ENCODE data around the gene RAPGEF6.

GRCh38 chr5:131617140-131617822 lies 17.7 kb downstream of the RAPGEF6 start:
- TF ChIP-seq, protein P1, sequence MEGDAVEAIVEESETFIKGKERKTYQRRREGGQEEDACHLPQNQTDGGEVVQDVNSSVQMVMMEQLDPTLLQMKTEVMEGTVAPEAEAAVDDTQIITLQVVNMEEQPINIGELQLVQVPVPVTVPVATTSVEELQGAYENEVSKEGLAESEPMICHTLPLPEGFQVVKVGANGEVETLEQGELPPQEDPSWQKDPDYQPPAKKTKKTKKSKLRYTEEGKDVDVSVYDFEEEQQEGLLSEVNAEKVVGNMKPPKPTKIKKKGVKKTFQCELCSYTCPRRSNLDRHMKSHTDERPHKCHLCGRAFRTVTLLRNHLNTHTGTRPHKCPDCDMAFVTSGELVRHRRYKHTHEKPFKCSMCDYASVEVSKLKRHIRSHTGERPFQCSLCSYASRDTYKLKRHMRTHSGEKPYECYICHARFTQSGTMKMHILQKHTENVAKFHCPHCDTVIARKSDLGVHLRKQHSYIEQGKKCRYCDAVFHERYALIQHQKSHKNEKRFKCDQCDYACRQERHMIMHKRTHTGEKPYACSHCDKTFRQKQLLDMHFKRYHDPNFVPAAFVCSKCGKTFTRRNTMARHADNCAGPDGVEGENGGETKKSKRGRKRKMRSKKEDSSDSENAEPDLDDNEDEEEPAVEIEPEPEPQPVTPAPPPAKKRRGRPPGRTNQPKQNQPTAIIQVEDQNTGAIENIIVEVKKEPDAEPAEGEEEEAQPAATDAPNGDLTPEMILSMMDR (IDR thresholded peaks at IDR 0.05): no peak
- no peak for TF ChIP-seq POLR2A (IDR thresholded peaks at IDR 0.05)

Measured in body of pancreas (tissue), 4 donors.